ENCODE results near the gene ECT2L. TPM values are rescaled to one million over a fixed set of nuclear protein-coding genes. Genes with fewer than 3 reads are reported as not detected.
"Not testable (repeated sequence)": the region's sequence is repeated elsewhere in the genome, so short reads cannot be mapped to it uniquely, and the experiment has no call there.

ECT2L gene
- total RNA-seq, 1 donor = not detected

- H3K4me3 ChIP-seq (ENCODE audit: low read length) = no peak overlapping the region
- H3K4me1 ChIP-seq (ENCODE audit: insufficient read depth, low read length) = no peaks in the 10 kb centered on the region
Measured at GRCh38 chr6:138920906-138921305, 125.0 kb downstream of the ECT2L start.

GRCh38 chr6:138923561-138923960 lies 127.7 kb downstream of the ECT2L start:
- no peaks in the 10 kb centered on the region for H3K27me3 ChIP-seq (ENCODE audit: insufficient read depth, low read length)

More at GRCh38 chr6:138920906-138921305, 125.0 kb downstream of the ECT2L start:
- Histone ChIP-seq H3K9me3 (ENCODE audit: low read depth, low read length) (no peaks in the 10 kb centered on the region), H3K27me3 (ENCODE audit: insufficient read depth, low read length) (no peaks in the 10 kb centered on the region)

GRCh38 chr6:138925806-138926205 lies 129.9 kb downstream of the ECT2L start:
- H3K9me3 ChIP-seq (ENCODE audit: low read depth, low read length) = no peaks in the 10 kb centered on the region
- H3K4me3 ChIP-seq (ENCODE audit: low read length) = no peak overlapping the region
- H3K4me1 ChIP-seq (ENCODE audit: insufficient read depth, low read length) = no peaks in the 10 kb centered on the region
- no peaks in the 10 kb centered on the region for H3K27me3 ChIP-seq (ENCODE audit: insufficient read depth, low read length)

More at GRCh38 chr6:138923561-138923960, 127.7 kb downstream of the ECT2L start:
- no peaks in the 10 kb centered on the region for H3K4me1 ChIP-seq (ENCODE audit: insufficient read depth, low read length)
- H3K9me3 ChIP-seq (ENCODE audit: low read depth, low read length) = no peaks in the 10 kb centered on the region
- H3K4me3 ChIP-seq (ENCODE audit: low read length) = no peak overlapping the region

GRCh38 chr6:138926579-138926978 lies 130.7 kb downstream of the ECT2L start:
- H3K27me3 ChIP-seq (ENCODE audit: insufficient read depth, low read length) = no peaks in the 10 kb centered on the region

GRCh38 chr6:138931660-138932059 lies 135.8 kb downstream of the ECT2L start:
- no peak overlapping the region for H3K4me3 ChIP-seq (ENCODE audit: low read length)

More at GRCh38 chr6:138926579-138926978, 130.7 kb downstream of the ECT2L start:
- Histone ChIP-seq H3K4me1 (ENCODE audit: insufficient read depth, low read length) (no peaks in the 10 kb centered on the region), H3K4me3 (ENCODE audit: low read length) (no peak overlapping the region), H3K9me3 (ENCODE audit: low read depth, low read length) (no peaks in the 10 kb centered on the region)

GRCh38 chr6:138936873-138937272 lies 141.0 kb downstream of the ECT2L start:
- H3K27me3 ChIP-seq (ENCODE audit: insufficient read depth, low read length); H3K4me1 ChIP-seq (ENCODE audit: insufficient read depth, low read length); H3K9me3 ChIP-seq (ENCODE audit: low read depth, low read length); H3K4me3 ChIP-seq (ENCODE audit: low read length): not testable (repeated sequence)

More at GRCh38 chr6:138931660-138932059, 135.8 kb downstream of the ECT2L start:
- Histone ChIP-seq H3K9me3 (ENCODE audit: low read depth, low read length) (no peaks in the 10 kb centered on the region), H3K27me3 (ENCODE audit: insufficient read depth, low read length) (no peaks in the 10 kb centered on the region), H3K4me1 (ENCODE audit: insufficient read depth, low read length) (no peaks in the 10 kb centered on the region)

- no peaks in the 10 kb centered on the region for H3K9me3 ChIP-seq (ENCODE audit: low read depth, low read length)
- no peaks in the 10 kb centered on the region for H3K27me3 ChIP-seq (ENCODE audit: insufficient read depth, low read length)
- no peak overlapping the region for H3K4me3 ChIP-seq (ENCODE audit: low read length)
- no peaks in the 10 kb centered on the region for H3K4me1 ChIP-seq (ENCODE audit: insufficient read depth, low read length)
Measured at GRCh38 chr6:138943089-138943625, 147.3 kb downstream of the ECT2L start.

GRCh38 chr6:138944412-138944811 lies 148.5 kb downstream of the ECT2L start:
- Histone ChIP-seq H3K27me3 (ENCODE audit: insufficient read depth, low read length) (no peaks in the 10 kb centered on the region), H3K4me3 (ENCODE audit: low read length) (no peak overlapping the region), H3K9me3 (ENCODE audit: low read depth, low read length) (no peaks in the 10 kb centered on the region), H3K4me1 (ENCODE audit: insufficient read depth, low read length) (no peaks in the 10 kb centered on the region)

- H3K9me3 ChIP-seq (ENCODE audit: low read depth, low read length) = no peaks in the 10 kb centered on the region
- no peak overlapping the region for H3K4me3 ChIP-seq (ENCODE audit: low read length)
- H3K4me1 ChIP-seq (ENCODE audit: insufficient read depth, low read length) = no peaks in the 10 kb centered on the region
- H3K27me3 ChIP-seq (ENCODE audit: insufficient read depth, low read length) = no peaks in the 10 kb centered on the region
Measured at GRCh38 chr6:138945354-138945753, 149.5 kb downstream of the ECT2L start.

- H3K27me3 ChIP-seq (ENCODE audit: insufficient read depth, low read length) = no peaks in the 10 kb centered on the region
- H3K9me3 ChIP-seq (ENCODE audit: low read depth, low read length) = no peaks in the 10 kb centered on the region
- H3K4me3 ChIP-seq (ENCODE audit: low read length) = no peak overlapping the region
- H3K4me1 ChIP-seq (ENCODE audit: insufficient read depth, low read length) = no peaks in the 10 kb centered on the region
Measured at GRCh38 chr6:138948004-138948403, 152.1 kb downstream of the ECT2L start.

- Histone ChIP-seq H3K4me3 (ENCODE audit: low read length) (no peak overlapping the region), H3K4me1 (ENCODE audit: insufficient read depth, low read length) (peaks cover 4% of the 10 kb centered on the region), H3K27me3 (ENCODE audit: insufficient read depth, low read length) (no peaks in the 10 kb centered on the region), H3K9me3 (ENCODE audit: low read depth, low read length) (no peaks in the 10 kb centered on the region)
Measured at GRCh38 chr6:138948546-138949179, 152.8 kb downstream of the ECT2L start.

- H3K4me3 ChIP-seq (ENCODE audit: low read length) = no peak overlapping the region
- H3K4me1 ChIP-seq (ENCODE audit: insufficient read depth, low read length) = peaks cover 20% of the 10 kb centered on the region
- H3K27me3 ChIP-seq (ENCODE audit: insufficient read depth, low read length) = no peaks in the 10 kb centered on the region
- H3K9me3 ChIP-seq (ENCODE audit: low read depth, low read length) = no peaks in the 10 kb centered on the region
Measured at GRCh38 chr6:138953451-138953850, 157.6 kb downstream of the ECT2L start.

Other genes starting within 250 kb of the ECT2L start
- gene CCDC28A, start 22.3 kb upstream of the ECT2L start, total RNA-seq = 22.7 TPM
- gene REPS1, start 192.2 kb downstream of the ECT2L start, total RNA-seq = 62.8 TPM
- gene ABRACL, start 232.7 kb downstream of the ECT2L start, total RNA-seq = 43.7 TPM

Measured in mononuclear cell (primary cell).